GM19324 (cell line): ENCODE measurements around the gene GMEB2.

ENCODE experiments used
- ATAC-seq: cut with Tn5 transposase; IDR thresholded peaks from one replicate; pipeline ENCODE4 v1.9.1; 2021; ENCODE audit warnings: mild to moderate bottlenecking, moderate library complexity; ENCODE audit not compliant: unreplicated experiment, low FRiP score

Gene GMEB2

DNA sequence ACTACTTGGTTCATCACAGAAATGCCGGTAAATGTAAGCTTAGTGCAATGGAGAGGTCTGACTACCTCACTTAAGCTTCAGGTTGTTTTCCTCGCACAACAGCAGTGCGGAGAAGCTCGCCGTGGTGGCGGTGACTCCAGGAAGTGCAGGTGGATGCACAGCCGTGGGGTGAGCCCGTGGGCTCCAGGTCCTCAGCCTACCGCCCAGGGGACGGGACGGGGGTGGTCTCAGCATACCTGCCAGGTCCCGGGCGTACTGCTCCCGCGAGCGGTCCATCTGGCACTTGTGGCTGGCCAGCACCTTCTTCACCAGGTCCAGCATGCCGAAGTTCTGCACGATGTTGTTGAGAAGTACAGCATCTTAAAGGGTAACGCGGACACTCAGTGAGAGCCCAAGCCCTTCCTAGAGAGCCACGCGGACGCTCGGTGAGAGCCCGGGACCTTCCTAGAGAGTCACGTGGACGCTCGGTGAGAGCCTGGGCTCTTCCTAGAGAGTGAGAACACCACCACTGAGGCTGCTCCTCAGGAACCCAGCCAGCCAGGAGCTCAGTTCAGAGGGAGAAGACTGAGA is 35.0 kb downstream of the GMEB2 start:
- no peak for ATAC-seq

DNA sequence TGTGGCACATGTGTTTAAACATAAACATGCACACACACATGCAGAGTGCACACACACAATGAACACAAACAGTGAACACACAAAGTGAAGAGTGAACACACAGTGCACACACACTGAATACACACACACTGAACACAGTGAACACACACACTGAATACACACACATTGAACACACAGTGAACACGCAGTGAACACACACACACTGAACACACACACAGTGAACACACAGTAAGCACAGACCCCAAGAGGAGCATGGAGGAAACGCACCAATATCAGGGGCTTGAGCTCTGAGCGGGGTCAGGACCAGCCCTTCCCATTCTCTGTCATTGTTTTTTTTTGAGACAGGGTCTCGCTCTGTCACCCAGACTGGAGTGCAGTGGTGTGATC is 35.8 kb downstream of the GMEB2 start:
- no peak for ATAC-seq

DNA sequence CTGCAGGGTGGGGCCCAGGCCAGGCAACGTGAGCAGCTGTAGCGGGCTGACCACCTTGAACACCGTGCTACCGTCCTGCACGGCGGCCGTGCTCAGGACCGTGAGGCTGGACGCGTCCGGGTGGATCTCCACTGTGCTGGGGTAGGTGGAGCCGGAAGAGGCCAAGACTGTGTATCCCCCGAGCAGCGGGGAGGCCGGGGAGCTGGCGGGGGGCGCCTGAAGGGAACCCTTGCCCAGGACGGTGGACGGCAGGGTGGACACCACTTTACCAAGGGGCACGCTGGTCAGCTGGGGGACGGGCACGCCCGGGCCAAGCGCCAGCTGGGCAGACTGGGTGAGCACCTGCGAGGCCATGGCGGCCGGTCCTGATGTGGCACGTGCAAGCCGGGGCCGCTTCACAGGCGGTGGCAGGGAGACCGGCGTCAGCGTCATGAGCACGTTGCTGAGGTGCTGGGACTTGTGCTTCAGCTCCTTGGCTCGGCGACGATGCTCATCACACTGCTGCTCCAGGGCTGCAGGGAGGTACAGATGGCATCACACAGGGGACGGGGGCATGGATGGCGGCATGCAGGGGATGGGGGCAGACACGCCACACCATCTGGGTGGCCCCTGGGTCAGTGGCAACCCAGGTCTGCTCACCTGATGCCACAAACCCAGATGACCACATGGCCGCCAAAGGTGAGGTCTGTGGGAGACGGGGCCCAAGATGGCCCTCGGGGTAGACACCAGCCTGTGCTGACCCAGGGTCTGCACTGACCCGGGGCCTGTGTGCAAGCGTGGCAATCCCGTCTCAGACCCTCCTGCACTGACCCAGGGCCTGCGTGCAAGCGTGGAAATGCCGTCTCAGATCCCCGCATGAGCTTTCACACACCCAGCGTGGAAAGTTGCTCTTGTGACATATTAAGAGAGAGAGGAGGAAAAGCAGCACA is 36.4 kb downstream of the GMEB2 start:
- no peak for ATAC-seq

DNA sequence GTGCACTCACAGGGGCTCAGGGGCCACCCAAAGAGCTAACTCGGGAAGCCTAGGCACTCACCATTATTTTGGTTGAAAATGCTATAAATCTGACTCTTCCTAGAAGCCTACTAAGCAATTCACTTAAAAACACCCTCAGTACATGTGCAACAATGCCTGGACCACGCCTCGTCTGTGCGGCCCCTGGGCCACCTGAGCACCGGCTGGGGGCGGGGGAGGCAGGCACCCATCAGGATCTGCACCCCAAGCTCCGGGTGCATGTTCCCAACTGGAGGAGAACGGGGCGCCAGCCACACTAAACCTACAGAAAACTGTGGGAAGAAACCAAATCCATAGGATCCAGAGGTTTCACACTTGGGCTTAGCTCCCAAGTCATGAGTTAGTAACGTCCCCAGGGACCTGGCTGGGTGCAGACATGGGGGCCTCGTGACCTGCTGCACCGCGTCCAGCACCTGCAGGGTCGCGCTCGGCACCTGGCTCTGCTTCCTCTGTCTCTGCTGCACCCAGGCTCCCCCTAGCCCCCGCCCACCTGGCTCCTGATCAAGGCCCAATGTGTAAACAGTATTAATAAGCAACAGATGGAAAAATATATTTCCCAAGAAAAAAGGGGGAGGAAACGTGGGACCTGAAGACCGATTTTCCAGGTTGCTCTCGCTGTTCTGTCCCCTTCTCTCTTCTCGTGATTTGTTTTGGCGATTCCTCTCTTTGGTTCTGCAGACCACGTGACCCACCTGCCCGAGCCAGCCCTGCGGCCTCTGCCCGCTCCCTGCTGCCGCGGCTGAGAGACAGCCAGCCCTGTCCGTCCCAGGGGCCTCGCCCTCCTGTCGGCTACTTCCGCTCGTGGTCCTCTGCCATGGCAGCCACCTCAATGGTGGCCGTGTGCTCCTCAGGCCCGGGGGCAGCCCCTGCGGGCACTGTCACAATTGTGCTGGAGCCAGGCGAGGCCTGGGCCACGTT is 37.4 kb downstream of the GMEB2 start:
- ATAC-seq: no peak

DNA sequence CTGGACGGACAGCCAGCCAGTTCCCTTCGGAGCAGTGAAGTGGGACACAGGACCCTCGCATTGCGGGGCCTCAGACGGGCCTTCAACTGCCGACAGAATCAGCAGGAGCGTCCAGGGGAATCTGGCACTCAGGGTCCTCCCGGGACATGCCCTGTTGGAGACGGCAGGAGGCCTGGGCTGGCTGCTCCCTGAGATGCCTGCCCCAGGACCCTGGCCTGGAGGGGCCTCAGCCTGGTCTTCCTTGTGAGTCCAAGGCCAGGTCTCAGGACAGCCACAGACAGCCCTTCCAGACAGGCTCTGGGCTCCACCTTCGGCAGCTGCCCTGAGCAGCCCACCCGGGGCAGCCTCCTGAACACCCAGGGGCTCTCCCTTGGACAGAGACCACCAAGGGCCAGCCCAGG is 38.3 kb downstream of the GMEB2 start:
- no peak for ATAC-seq

DNA sequence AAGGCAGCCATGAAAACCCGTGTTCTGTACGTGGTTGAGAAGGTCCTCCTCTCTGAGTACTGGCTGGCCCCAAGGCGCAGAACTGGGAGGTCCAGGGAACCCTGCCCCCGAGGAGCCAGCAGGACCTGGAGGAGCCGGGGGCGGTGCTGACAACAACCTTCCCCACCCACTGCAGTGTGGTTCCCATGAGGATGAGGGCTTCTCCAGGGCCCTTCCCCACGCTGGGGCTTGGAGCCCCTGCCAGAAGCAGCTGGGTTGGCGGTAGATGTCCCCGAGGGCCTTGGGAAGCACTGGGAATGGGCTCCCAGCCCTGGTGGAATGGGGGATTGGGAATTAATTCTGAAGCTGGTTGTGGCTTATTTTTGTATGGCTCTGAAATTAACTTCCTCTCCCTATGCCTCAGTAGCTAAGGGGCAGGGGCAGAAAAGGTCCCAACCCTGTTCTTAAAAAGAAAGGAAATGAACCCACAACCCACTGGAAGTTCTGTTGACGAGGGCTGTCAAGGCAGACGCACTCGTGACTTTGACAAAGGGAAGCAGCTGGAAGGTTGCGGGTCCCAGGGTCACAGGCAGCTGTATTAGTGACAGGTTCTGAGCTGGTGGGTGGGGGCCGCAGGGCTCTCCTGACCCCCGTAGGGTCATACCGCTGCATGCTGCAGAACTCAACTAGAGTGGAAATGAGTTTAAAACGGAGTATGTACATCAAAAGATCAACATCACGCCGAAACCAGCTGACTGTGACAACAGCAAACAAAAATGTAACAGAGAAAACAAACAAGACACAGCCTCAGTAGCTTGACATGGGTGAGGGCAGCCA is 38.9 kb downstream of the GMEB2 start:
- ATAC-seq: no peak

DNA sequence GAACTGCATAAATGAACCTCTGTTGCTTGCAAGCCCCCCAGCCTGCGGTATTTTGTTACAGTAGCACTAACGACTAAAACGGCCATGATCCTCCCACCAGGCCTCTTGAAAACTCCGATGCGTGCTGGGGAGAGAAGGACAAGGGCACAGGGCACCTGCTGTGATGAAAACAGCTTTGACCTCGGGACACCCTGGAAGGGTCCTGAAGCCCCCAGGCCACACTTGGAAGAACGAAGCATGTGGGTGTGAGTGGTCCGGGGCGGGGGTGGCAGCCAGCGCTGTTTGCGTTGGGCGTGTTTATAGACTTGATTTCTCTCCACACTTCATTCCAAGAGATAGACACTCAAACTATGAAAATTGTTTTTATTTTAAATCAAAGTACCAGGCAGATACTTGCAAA is 39.6 kb downstream of the GMEB2 start:
- no peak for ATAC-seq

DNA sequence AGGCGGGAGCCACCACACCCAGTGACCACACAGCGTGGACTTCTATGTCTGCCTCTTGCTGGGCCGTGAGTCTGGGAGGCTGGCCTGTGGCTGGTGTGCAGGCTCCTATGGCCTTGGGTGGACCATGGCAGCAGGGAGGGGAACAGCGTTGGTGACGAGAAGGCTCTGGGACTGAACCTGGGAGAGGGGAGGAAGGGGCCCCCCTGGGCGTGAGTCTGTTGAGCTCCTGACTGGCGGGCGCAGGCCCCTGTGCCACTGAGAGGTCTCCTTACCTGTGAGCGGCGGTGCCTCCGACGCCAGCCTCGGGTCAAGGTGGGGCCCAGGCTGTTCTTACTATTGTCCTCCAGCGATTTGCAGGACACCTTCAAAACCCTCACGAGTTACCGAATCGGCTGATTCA is 40.1 kb downstream of the GMEB2 start:
- no peak for ATAC-seq

DNA sequence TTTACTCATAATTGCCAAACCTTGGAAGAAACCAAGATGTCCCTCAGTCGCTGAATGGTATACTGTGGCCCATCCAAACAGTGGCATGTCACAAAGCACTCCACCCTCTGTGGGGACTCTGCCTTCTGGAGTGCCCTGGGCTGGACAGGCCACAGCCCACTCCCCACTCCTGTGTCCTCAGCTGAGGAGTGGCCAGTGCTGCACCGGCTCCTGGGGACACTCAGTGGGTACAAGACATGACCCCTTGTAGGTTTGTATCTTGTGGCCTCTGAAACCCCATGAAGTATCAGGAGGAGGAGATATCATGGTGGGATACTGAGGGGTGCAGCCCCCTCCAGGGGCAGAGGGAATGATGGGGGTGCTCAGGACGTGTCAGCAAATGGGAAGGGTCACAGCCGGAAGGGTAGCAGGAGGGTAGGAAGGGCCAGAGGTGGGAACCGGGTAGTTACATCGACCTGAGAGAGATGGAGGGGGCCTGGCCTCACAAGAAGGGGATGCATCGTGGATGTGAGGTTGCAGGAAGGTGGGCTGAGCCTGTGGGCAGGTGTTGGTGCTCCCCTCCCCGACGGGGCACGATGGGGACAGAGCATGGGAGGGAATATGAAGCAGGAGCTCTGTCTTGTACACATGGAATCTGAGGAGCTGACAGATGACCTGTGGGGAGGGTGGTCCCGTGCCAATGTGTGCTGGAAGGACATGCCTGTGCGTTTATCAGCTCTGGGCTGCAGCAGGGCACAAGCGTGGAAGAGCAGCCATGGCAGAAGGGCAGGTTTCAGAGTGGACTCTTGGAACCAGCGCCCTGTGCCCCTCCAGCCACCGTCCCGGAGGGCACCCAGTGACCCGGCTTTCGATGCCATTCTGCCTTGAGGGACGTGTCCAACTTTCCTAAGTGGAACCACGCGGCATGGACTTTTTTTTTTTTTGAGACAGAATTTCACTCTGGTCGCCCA is 41.0 kb downstream of the GMEB2 start:
- ATAC-seq: no peak

DNA sequence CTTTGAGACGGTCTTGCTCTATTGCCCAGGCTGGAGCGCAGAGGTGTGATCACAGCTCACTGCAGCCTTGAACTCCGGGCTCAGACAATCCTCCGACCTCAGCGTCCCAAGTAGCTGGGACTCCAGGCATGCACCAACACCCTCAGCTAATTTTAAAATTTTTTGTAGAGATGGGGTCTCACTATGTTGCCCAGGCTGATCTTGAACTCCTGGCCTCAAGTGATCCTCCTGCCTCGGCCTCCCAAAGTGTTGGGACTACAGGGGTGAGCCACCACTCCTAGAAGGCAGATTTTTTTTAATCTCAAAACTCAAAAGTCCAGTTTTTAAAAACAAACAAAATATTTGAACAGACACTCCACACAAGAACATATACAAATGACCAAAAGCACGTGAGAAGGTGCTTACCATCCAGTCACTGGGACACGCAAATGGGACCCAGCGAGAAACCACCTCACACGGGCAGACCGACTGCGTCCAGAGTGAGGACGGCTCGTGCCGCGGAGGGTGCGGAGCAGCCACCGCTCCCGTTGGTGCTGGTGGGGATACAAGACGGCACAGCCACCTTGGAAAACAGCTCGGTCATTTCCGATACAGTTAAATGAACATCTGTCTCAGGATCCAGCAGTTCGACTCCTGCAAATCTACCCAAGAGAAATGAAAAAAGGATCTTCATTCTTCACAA is 44.4 kb downstream of the GMEB2 start:
- ATAC-seq: no peak

DNA sequence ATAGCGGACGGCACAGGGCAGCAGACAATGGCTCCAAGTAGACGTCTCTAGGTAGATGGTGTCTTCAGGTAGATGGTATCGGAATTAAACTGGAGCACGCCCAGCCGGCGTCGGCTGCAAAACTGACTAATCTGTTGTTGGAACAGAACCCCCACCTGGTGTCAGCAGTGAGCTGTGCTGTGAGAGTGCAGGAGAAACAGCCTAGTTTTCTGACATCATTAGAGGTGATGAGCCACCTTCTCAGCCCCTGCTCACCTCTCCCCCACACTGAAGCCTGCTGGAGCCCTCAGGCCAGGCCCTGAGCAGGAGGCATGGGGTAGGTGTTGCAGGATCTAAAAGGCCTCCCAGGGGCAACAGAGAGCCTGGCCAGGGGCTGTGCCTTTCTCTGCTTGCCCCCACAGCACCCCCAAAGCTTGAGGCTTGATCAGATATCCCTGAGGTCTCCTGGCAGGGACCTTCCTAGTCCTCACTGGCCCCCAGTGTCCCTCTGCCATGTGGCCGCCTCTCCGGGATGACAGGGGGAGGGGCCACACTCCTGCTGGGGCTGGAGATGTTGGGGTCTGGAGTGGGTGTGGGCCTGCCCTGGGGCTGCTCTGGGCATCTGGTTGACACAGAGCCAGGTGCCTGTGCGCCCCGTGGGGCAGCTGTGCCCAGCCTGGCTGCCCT is 46.0 kb downstream of the GMEB2 start:
- no peak for ATAC-seq

DNA sequence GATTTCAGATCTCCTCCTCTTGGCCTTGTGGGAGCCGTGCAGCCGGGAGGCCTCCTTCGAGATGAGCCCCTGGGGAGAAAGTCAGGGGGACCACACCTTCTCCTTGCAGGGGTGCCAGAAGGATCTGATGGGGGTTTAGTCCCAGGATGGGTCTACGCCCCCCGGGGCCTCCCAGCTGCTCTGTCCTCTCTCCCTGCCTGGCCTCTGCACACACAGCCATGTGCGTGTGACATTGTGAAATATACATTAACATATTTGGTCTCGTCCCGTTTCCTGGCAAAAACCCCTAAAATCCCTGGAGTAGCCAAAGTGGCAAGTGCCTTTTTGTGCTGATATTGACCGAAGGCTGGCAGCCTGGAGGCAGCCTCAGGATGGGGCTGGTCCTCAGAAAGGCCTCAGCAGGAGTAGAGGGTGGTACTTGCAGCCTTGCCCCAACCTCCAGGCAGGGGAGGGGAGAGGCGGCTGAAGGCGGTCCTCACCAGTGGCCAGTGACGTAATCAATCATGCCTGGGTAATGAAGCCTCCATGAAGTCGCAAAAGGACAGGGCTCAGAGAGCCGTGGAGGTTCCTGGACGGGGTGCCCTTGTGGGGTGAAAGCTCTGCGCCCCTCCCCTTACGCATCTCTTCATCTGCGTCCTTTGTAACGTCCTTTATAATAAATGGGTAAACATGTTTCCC is 47.7 kb downstream of the GMEB2 start:
- no peak for ATAC-seq

DNA sequence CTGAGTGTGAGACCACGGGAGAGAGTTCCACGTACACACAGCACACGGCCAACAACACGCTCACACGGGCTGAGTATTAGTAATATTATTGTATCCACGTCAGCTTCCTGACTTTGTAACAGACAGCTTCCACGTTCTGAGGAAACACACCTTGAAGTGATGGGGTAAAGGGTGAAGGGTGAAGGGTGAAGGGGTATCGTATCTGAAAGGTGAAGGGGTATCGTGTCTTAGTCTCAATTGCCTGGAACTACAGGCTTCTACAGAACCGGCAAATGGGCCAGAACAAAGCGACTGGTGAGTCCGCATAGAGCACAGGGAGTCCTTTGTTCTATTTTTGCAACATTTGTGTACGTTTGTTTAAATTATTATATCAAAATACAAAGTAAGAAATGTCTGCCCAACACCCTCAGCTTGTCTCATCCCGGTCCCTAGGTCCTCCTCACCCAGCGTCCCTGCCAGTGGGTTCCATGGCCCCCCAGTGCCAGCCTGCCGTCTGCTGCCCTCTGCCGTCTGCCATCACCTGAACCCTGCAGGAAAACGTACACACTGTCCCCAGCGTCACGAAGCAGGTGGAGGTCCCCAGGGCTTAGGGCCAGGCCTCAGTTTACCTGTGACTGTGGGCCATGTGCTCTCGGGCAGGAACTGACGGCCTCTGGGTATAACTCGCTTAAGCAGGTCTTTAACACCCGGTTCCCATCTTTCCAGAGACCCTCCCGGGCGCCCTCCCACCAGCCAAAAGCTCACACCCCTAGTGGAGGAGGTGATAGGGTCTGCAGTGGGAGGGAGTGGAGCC is 48.5 kb downstream of the GMEB2 start:
- no peak for ATAC-seq

DNA sequence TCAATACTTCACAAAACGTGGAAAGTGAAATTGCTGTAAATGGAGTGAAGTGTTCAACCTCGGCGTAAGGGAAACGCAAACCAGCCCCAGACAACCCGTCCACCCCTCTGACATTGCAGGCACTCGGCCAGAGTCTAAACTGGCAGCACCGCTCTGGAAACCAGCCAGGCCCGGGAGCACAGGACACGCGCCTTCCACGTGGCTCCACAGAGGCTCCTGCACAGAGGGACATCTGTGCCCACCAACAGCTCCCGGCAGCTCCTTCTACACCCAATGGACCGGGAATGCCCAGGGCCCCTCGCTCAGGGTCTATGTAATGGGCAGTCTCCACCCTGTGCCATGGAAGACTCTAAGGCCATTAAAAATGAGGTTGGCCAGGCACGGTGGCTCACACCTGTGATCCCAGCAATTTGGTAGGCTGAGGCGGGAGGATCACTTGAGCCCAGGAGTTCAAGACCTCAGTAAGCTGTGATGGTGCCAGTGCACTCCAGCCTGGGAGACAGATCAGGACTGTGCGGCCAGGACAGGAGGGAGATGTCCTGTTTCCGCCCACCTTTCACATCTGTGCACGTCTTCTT is 49.5 kb downstream of the GMEB2 start:
- ATAC-seq: no peak

DNA sequence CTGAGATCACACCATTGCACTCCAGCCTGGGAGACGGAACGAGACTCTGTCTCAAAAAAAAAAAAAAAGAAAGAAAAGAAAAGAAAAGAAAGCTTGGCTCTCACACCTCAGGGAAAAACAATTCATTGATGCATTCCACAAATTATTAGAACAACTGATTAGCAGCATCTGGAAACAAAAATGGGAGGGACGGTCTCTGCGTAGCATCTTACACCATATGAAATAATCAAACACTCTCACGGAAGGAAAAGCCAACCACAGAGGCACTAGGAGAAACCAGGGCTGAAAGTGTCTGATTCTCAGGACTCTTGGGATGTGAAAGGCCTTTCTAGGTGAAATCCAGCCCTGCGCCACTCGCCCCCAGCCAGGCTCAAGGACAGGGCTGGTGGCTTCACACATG is 50.6 kb downstream of the GMEB2 start:
- no peak for ATAC-seq
